ENCODE results near the gene PBX1. TPM values are rescaled to one million over a fixed set of nuclear protein-coding genes. Genes with fewer than 3 reads are reported as not detected.

PBX1 gene
- total and polyA plus RNA-seq, 2 experiments from 2014 or later: 40.0 to 104 TPM

GRCh38 chr1:164777518-164777917 is 218.5 kb downstream of the PBX1 start (continued):
- TF ChIP-seq REST (IDR thresholded peaks at IDR 0.05; ENCODE audit: unreplicated experiment) (no peak), ZNF462 (CRISPR knock-in tag; IDR thresholded peaks at IDR 0.05) (no peak)

DNA sequence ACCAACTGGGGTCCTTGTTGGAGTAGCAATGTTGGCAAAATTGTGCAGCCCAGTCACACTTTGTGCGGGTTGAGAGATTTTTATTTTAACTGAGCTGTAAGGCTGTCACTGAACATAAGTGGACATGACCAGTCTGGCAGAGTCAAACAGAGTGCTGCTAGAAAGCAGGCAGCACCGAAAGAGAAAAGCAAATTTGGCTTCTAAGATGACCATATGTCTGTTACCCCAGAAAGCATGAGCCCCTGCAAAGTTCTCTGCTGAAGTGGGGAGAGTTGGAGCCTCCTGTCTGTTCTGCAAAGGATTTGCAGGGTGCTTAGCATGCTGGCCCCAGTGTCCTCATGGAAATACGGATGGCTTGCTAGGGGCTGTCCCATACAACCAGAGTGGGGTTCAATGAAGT is 220.4 kb downstream of the PBX1 start:
- H3K27ac ChIP-seq (ENCODE audit: low read depth): no peak overlapping the region
- TF ChIP-seq, protein P1, sequence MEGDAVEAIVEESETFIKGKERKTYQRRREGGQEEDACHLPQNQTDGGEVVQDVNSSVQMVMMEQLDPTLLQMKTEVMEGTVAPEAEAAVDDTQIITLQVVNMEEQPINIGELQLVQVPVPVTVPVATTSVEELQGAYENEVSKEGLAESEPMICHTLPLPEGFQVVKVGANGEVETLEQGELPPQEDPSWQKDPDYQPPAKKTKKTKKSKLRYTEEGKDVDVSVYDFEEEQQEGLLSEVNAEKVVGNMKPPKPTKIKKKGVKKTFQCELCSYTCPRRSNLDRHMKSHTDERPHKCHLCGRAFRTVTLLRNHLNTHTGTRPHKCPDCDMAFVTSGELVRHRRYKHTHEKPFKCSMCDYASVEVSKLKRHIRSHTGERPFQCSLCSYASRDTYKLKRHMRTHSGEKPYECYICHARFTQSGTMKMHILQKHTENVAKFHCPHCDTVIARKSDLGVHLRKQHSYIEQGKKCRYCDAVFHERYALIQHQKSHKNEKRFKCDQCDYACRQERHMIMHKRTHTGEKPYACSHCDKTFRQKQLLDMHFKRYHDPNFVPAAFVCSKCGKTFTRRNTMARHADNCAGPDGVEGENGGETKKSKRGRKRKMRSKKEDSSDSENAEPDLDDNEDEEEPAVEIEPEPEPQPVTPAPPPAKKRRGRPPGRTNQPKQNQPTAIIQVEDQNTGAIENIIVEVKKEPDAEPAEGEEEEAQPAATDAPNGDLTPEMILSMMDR (conservative IDR thresholded peaks at IDR 0.05; ENCODE audit: low read depth in 2 of 2): 0 out of 4 replicates have a peak, but pooled peaks of 1 of the 2 experiments have one; percentile 7
- no peak for TF ChIP-seq POLR2AphosphoS5 (IDR thresholded peaks at IDR 0.05; ENCODE audit: low read depth)

More for the DNA sequence above, 220.4 kb downstream of the PBX1 start:
- H3K27ac Mint-ChIP-seq: no peak overlapping the region
- DNase-seq (ENCODE audit: low spot score) (no peak), ATAC-seq (no peak; the same call in 2 of the 3 replicates)
- Histone ChIP-seq H3K4me1 (ENCODE audit: insufficient read depth) (peaks cover 43% of the 10 kb centered on the region), H3K36me3 (ENCODE audit: insufficient read depth) (no peaks in the 10 kb centered on the region), H4K20me1 (replicated peaks; ENCODE audit: insufficient read depth) (peaks cover 6% of the 10 kb centered on the region; the same call in 1 of the 2 replicates), H3K4me3 (no peak overlapping the region), H3K4me2 (no peak overlapping the region), H3K9me2 (ENCODE audit: insufficient read depth) (no peaks in the 10 kb centered on the region), H3K27me3 (ENCODE audit: insufficient read depth) (no peaks in the 10 kb centered on the region), H3K79me2 (replicated peaks; ENCODE audit: insufficient read depth) (peaks cover 90% of the 10 kb centered on the region), H3F3A (replicated peaks; ENCODE audit: low read depth) (no peaks in the 10 kb centered on the region), H2AFZ (no peak overlapping the region)
- 0 out of 3 replicates have a peak, but pooled peaks cover 5% of the 10 kb centered on the region for H3K36me3 Mint-ChIP-seq (ENCODE audit: low read depth)
- no peaks in the 10 kb centered on the region for H3K9me3 Mint-ChIP-seq
- H3K4me1 Mint-ChIP-seq: peaks cover 63% of the 10 kb centered on the region
- peaks cover 13% of the 10 kb centered on the region for H3K27me3 Mint-ChIP-seq (ENCODE audit: insufficient read depth, low read depth, poor library complexity)
- H3K4me3 Mint-ChIP-seq: no peak overlapping the region

All from GM23338 (cell line).